ENCODE measurements around the gene CBFA2T3. TPM values are rescaled to one million over a fixed set of nuclear protein-coding genes. Genes with fewer than 3 reads are reported as not detected.

Gene CBFA2T3
- total and polyA plus RNA-seq, 2 of the 13 experiments (the other 11 are each of a cell fraction or from before 2014, with no cell fraction given) = 0.05 TPM; not detected in 1

DNA sequence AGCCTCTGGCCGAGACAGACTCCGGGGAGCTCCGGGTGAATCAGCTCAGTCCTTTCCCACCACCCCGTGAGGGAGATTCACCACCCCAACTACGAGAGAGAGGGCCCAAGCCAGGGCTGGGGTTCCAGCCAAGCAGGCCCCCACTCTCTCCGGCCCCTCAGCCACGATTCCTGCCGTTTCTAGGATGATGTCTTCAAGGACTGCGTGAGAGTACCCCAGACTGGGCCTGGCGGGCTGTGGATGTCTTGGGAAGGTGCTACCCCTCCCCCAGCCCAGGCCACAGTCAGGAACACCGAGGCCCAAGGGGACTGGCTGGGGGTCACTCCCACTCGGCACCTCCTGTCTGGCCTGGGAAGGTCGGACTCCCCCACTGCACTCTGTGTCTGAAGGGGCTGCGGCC is 89.0 kb downstream of the CBFA2T3 start (continued):
- TF ChIP-seq, protein P1, sequence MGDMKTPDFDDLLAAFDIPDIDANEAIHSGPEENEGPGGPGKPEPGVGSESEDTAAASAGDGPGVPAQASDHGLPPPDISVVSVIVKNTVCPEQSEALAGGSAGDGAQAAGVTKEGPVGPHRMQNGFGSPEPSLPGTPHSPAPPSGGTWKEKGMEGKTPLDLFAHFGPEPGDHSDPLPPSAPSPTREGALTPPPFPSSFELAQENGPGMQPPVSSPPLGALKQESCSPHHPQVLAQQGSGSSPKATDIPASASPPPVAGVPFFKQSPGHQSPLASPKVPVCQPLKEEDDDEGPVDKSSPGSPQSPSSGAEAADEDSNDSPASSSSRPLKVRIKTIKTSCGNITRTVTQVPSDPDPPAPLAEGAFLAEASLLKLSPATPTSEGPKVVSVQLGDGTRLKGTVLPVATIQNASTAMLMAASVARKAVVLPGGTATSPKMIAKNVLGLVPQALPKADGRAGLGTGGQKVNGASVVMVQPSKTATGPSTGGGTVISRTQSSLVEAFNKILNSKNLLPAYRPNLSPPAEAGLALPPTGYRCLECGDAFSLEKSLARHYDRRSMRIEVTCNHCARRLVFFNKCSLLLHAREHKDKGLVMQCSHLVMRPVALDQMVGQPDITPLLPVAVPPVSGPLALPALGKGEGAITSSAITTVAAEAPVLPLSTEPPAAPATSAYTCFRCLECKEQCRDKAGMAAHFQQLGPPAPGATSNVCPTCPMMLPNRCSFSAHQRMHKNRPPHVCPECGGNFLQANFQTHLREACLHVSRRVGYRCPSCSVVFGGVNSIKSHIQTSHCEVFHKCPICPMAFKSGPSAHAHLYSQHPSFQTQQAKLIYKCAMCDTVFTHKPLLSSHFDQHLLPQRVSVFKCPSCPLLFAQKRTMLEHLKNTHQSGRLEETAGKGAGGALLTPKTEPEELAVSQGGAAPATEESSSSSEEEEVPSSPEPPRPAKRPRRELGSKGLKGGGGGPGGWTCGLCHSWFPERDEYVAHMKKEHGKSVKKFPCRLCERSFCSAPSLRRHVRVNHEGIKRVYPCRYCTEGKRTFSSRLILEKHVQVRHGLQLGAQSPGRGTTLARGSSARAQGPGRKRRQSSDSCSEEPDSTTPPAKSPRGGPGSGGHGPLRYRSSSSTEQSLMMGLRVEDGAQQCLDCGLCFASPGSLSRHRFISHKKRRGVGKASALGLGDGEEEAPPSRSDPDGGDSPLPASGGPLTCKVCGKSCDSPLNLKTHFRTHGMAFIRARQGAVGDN (CRISPR knock-in tag; IDR thresholded peaks at IDR 0.05) = peak; percentile 3; the same call in 1 of the 2 replicates
- TF ChIP-seq, protein P2, sequence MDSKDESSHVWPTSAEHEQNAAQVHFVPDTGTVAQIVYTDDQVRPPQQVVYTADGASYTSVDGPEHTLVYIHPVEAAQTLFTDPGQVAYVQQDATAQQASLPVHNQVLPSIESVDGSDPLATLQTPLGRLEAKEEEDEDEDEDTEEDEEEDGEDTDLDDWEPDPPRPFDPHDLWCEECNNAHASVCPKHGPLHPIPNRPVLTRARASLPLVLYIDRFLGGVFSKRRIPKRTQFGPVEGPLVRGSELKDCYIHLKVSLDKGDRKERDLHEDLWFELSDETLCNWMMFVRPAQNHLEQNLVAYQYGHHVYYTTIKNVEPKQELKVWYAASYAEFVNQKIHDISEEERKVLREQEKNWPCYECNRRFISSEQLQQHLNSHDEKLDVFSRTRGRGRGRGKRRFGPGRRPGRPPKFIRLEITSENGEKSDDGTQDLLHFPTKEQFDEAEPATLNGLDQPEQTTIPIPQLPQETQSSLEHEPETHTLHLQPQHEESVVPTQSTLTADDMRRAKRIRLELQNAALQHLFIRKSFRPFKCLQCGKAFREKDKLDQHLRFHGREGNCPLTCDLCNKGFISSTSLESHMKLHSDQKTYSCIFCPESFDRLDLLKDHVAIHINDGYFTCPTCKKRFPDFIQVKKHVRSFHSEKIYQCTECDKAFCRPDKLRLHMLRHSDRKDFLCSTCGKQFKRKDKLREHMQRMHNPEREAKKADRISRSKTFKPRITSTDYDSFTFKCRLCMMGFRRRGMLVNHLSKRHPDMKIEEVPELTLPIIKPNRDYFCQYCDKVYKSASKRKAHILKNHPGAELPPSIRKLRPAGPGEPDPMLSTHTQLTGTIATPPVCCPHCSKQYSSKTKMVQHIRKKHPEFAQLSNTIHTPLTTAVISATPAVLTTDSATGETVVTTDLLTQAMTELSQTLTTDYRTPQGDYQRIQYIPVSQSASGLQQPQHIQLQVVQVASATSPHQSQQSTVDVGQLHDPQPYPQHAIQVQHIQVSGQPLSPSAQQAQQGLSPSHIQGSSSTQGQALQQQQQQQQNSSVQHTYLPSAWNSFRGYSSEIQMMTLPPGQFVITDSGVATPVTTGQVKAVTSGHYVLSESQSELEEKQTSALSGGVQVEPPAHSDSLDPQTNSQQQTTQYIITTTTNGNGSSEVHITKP (CRISPR knock-in tag; IDR thresholded peaks at IDR 0.05; ENCODE audit: low read depth) = no peak
- TF ChIP-seq PITX1 (CRISPR knock-in tag; IDR thresholded peaks at IDR 0.05) (no peak), HCFC1 (IDR thresholded peaks at IDR 0.05; ENCODE audit: low read depth, low read length) (no peak), HMGA1 (CRISPR knock-in tag; conservative IDR thresholded peaks at IDR 0.05) (no peak), ZNF160 (CRISPR knock-in tag; IDR thresholded peaks at IDR 0.05) (no peak), ZNF121 (CRISPR knock-in tag; IDR thresholded peaks at IDR 0.05) (no peak)
- TF ChIP-seq, protein P3, sequence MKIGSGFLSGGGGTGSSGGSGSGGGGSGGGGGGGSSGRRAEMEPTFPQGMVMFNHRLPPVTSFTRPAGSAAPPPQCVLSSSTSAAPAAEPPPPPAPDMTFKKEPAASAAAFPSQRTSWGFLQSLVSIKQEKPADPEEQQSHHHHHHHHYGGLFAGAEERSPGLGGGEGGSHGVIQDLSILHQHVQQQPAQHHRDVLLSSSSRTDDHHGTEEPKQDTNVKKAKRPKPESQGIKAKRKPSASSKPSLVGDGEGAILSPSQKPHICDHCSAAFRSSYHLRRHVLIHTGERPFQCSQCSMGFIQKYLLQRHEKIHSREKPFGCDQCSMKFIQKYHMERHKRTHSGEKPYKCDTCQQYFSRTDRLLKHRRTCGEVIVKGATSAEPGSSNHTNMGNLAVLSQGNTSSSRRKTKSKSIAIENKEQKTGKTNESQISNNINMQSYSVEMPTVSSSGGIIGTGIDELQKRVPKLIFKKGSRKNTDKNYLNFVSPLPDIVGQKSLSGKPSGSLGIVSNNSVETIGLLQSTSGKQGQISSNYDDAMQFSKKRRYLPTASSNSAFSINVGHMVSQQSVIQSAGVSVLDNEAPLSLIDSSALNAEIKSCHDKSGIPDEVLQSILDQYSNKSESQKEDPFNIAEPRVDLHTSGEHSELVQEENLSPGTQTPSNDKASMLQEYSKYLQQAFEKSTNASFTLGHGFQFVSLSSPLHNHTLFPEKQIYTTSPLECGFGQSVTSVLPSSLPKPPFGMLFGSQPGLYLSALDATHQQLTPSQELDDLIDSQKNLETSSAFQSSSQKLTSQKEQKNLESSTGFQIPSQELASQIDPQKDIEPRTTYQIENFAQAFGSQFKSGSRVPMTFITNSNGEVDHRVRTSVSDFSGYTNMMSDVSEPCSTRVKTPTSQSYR (CRISPR knock-in tag; IDR thresholded peaks at IDR 0.05; ENCODE audit: borderline replicate concordance) = 0 out of 2 replicates have a peak, but pooled peaks have one; percentile 11
- TF ChIP-seq, protein P4, sequence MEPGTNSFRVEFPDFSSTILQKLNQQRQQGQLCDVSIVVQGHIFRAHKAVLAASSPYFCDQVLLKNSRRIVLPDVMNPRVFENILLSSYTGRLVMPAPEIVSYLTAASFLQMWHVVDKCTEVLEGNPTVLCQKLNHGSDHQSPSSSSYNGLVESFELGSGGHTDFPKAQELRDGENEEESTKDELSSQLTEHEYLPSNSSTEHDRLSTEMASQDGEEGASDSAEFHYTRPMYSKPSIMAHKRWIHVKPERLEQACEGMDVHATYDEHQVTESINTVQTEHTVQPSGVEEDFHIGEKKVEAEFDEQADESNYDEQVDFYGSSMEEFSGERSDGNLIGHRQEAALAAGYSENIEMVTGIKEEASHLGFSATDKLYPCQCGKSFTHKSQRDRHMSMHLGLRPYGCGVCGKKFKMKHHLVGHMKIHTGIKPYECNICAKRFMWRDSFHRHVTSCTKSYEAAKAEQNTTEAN (CRISPR knock-in tag; conservative IDR thresholded peaks at IDR 0.05) = no peak

All from HepG2 (cell line).